Upper lobe of left lung (tissue), 6 donors: ENCODE data around the gene ALCAM. TPM values are rescaled to one million over a fixed set of nuclear protein-coding genes. Genes with fewer than 3 reads are reported as not detected.
A peak's percentile ranks its signal among the peaks of the same experiment; 100 is the strongest.

ENCODE experiments used
- ATAC-seq, 2 donors: fragments of 200-7000 bp; cut with Tn5 transposase; one replicate each; pipeline ENCODE4 v1.9.1; 2022; ENCODE audit warnings: mild to moderate bottlenecking in 2 of 2, moderate library complexity in 2 of 2; ENCODE audit not compliant: low FRiP score in 2 of 2
- DNase-seq, 2 donors: peaks; one replicate each; pipeline ENCODE4 v3.0.0-alpha.2; 2019 to 2020
- H3K27ac ChIP-seq, 4 donors: fragments of 200-600 bp; sonication (generic); one replicate each; pipeline ENCODE4 v1.5.1; 2016 to 2019
- H3K27me3 ChIP-seq, 4 donors: fragments of 200-600 bp; sonication (generic); one replicate each; pipeline ENCODE4 v1.5.1; 2017 to 2019
- H3K36me3 ChIP-seq, 4 donors: fragments of 200-600 bp; sonication (generic); one replicate each; pipeline ENCODE4 v1.5.1; 2016 to 2019
- H3K4me1 ChIP-seq, 4 donors: fragments of 200-600 bp; sonication (generic); one replicate each; pipeline ENCODE4 v1.5.1; 2018 to 2019
- H3K4me3 ChIP-seq, 4 donors: fragments of 200-600 bp; sonication (generic); one replicate each; pipeline ENCODE4 v1.5.1; 2017 to 2019; ENCODE audit warnings: mild to moderate bottlenecking in 2 of 4, moderate library complexity in 1 of 4
- H3K9me3 ChIP-seq, 4 donors: fragments of 200-600 bp; sonication (generic); one replicate each; pipeline ENCODE4 v1.5.1; 2018 to 2019
- EP300 ChIP-seq, 4 donors: sonication (generic); formaldehyde crosslinking; IDR thresholded peaks; one replicate each; pipeline ENCODE4 v1.5.1; 2017; ENCODE audit warnings: antibody characterized with exemption in 4 of 4, control low read depth in 2 of 4
- POLR2A ChIP-seq, 4 donors: fragments of 450-650 bp; IDR thresholded peaks; one replicate each; pipeline ENCODE4 v1.5.1; 2016 to 2017; ENCODE audit warnings: antibody characterized with exemption in 4 of 4, mild to moderate bottlenecking in 2 of 4
- POLR2AphosphoS5 ChIP-seq, 2 donors: sonication (generic); formaldehyde crosslinking; IDR thresholded peaks; one replicate each; pipeline ENCODE4 v1.5.1; 2017; ENCODE audit warnings: antibody characterized with exemption in 2 of 2
- WGBS, 2 donors: methylation state at CpG; one replicate each; pipeline ENCODE4 v1.1.5; 2017 to 2018; 5-methylcytosine and 5-hydroxymethylcytosine counted together
- total RNA-seq, 6 donors: library from RNA; depleted of rRNA in 4 of 6; stranded (reverse); fragments of >200 nt in 4 of 6; gene quantifications; one replicate each; pipeline versions ENCODE4 v1.1.0 to v1.2.1, GENCODE V29; 2016 to 2021
- TF ChIP-seq, protein P1 (sequence below), 6 experiments: fragments of 450-650 bp in 4 of 6; fragments of 200-600 bp in 2 of 6; sonication (generic) in 2 of 6; IDR thresholded peaks; one replicate each; pipeline ENCODE4 v1.5.1; 2016 to 2019; ENCODE audit warnings: antibody characterized with exemption in 6 of 6
- donor health status: DM: no; HTN: no; CAD: no; lungs with moderate emphysema.
- donor health status: DM: no; HTN: yes; CAD: no; lungs with severe emphysema.

ALCAM gene
- total RNA-seq, 6 donors from 2014 or later = 129 to 390 (median 186) TPM

DNA sequence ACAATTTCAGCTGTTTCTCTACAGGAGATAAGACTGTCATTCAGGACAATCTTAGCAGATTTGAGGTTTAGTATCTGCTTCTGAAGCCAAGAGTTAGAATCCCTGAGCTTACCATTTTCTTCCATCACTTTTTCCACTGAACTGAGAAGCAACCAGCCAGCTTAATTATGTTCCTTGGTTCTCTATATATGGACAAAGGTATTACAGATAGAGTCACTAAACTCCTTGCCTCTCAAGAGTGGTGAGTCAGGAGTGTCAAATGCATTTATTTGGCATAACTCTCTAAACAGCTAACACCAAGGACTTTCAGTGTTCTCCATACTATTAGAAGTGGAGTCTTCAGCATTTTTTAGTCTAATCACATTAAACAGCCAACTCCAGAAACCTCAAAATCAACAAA, 239.3 kb downstream of the ALCAM start:
- H3K27me3 ChIP-seq = no peaks in the 10 kb centered on the region
- no peaks in the 10 kb centered on the region for H3K4me1 ChIP-seq
- TF ChIP-seq POLR2A (IDR thresholded peaks at IDR 0.05) = no peak
- TF ChIP-seq POLR2AphosphoS5 (IDR thresholded peaks at IDR 0.05) = no peak
- TF ChIP-seq, protein P1, sequence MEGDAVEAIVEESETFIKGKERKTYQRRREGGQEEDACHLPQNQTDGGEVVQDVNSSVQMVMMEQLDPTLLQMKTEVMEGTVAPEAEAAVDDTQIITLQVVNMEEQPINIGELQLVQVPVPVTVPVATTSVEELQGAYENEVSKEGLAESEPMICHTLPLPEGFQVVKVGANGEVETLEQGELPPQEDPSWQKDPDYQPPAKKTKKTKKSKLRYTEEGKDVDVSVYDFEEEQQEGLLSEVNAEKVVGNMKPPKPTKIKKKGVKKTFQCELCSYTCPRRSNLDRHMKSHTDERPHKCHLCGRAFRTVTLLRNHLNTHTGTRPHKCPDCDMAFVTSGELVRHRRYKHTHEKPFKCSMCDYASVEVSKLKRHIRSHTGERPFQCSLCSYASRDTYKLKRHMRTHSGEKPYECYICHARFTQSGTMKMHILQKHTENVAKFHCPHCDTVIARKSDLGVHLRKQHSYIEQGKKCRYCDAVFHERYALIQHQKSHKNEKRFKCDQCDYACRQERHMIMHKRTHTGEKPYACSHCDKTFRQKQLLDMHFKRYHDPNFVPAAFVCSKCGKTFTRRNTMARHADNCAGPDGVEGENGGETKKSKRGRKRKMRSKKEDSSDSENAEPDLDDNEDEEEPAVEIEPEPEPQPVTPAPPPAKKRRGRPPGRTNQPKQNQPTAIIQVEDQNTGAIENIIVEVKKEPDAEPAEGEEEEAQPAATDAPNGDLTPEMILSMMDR (IDR thresholded peaks at IDR 0.05) = no peak
- no peak for TF ChIP-seq EP300 (IDR thresholded peaks at IDR 0.05)
- no peaks in the 10 kb centered on the region for H3K36me3 ChIP-seq
- DNase-seq = no peak
- no peak for ATAC-seq
- no peak overlapping the region for H3K4me3 ChIP-seq
- H3K27ac ChIP-seq = no peak overlapping the region
- H3K9me3 ChIP-seq = no peaks in the 10 kb centered on the region

DNA sequence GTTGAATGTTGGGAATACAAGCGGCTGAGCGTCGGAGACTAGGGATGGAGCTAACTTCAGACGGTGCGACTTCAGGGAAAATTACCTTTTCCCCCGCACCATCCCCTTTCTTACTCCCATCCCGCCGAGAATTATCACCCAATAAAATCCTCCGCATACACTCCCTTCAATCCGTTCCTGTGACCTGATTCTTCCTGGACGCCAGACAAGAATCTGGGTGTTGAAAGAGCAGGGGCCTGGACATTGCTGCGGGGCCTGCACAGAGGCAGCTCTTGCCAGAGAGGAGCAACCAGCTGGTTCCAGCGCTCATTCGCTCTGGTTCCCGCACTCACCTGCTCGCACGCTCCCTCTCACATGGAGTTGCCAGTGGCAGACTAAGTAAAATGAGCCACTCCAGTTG, 241.9 kb downstream of the ALCAM start:
- peaks cover 0 to 2% (median 0%) of the 10 kb centered on the region in 4 donors for H3K4me1 ChIP-seq
- H3K36me3 ChIP-seq = no peaks in the 10 kb centered on the region
- ATAC-seq = no peak
- 82 to 83% methylated on average over 17 of the region's 17 CpGs for WGBS, 2 donors
- no peak for TF ChIP-seq POLR2AphosphoS5 (IDR thresholded peaks at IDR 0.05)
- no peak for TF ChIP-seq POLR2A (IDR thresholded peaks at IDR 0.05)
- TF ChIP-seq, protein P1 (IDR thresholded peaks at IDR 0.05) = no peak
- no peak for TF ChIP-seq EP300 (IDR thresholded peaks at IDR 0.05)
- DNase-seq = peak in 1 of 2 donors; percentile 15
- H3K27ac ChIP-seq = no peak overlapping the region
- H3K27me3 ChIP-seq = no peaks in the 10 kb centered on the region
- H3K9me3 ChIP-seq = no peaks in the 10 kb centered on the region
- no peak overlapping the region for H3K4me3 ChIP-seq

DNA sequence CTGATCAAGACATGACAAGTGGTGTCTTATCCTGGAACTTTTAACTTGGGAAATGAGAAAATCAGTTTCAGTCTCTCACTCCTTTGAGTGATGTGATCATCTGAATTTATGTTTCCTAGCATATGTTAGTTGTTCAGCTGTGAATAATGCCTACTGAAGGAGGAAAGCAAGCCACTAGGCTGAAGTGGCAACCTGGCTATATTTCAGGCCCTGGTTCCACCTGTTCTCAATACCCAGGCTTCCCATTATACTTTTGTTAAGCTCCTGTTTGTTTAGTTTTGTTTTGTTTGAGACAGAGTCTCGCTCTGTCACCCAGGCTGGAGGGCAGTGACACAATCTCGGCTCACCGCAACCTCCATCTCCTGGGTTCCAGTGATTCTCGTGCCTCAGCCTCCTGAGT, 243.8 kb downstream of the ALCAM start:
- Histone ChIP-seq H3K27ac (no peak overlapping the region), H3K4me1 (peaks cover 0 to 2% (median 0%) of the 10 kb centered on the region in 4 donors), H3K27me3 (no peaks in the 10 kb centered on the region), H3K36me3 (no peaks in the 10 kb centered on the region), H3K9me3 (no peaks in the 10 kb centered on the region), H3K4me3 (no peak overlapping the region)
- TF ChIP-seq, protein P1 (IDR thresholded peaks at IDR 0.05) = no peak
- TF ChIP-seq POLR2AphosphoS5 (IDR thresholded peaks at IDR 0.05) = no peak
- no peak for TF ChIP-seq EP300 (IDR thresholded peaks at IDR 0.05)
- TF ChIP-seq POLR2A (IDR thresholded peaks at IDR 0.05) = no peak
- DNase-seq = no peak
- WGBS, 2 donors = 85 to 92% methylated on average over 4 of the region's 4 CpGs
- no peak for ATAC-seq

DNA sequence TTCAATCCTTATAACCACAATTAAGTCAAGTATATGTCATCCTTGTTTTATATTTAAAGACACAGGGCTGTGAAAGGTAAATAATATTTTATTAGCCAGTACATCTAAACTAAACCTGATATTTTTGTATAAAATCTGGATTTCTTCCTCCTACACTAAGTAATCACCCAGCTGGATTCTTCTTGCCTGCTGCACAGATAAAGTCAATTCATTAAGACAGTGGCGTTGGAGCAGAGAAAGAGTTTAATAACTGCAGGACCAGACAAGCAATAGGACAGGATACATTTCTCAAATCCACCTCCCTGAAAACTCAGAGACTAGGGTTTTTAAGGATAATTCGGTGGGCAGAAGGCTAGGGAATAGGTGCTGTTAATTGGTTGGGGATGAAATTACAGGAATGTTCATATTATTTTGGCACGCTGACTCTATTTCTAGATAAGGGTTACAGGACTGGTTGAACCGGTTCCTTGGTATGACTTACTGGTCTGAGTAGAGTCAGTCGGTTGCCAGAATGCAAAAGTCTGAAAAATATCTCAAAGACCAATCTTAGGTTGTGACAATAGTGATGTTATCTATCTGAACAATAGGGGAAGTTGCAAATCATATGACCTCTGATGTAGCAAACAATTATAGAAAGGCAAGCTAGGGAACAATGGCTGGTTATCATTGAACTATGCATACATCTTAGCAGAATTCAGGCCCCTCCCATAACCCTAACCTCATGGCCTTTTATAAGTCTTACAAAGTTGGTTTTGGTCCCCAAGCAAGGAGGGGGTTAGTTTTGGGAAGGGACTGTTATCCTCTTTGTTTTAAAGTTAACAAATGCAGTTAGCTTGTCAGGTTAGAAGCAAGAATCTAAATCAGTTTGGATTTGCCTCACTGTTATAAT, 244.8 kb downstream of the ALCAM start:
- peaks cover 0 to 2% (median 0%) of the 10 kb centered on the region in 4 donors for H3K4me1 ChIP-seq
- no peak for TF ChIP-seq POLR2A (IDR thresholded peaks at IDR 0.05)
- no peak for TF ChIP-seq POLR2AphosphoS5 (IDR thresholded peaks at IDR 0.05)
- no peak for TF ChIP-seq EP300 (IDR thresholded peaks at IDR 0.05)
- TF ChIP-seq, protein P1 (IDR thresholded peaks at IDR 0.05) = no peak
- H3K27ac ChIP-seq = no peak overlapping the region
- H3K4me3 ChIP-seq = no peak overlapping the region
- ATAC-seq (peak; percentile 46 to 73), DNase-seq (peak in 1 of 2 donors; percentile 24)
- no peaks in the 10 kb centered on the region for H3K36me3 ChIP-seq
- 56 to 74% methylated on average over 5 of the region's 5 CpGs for WGBS, 2 donors
- no peaks in the 10 kb centered on the region for H3K9me3 ChIP-seq
- no peaks in the 10 kb centered on the region for H3K27me3 ChIP-seq
